Choroid plexus epithelial cell (primary cell): ENCODE data around the gene PRR5.

Source experiments
- DNase-seq: peaks from one replicate; pipeline ENCODE4 v3.0.0-alpha.2; 2010; ENCODE audit warnings: low read depth
- H3K4me3 ChIP-seq: 2 replicates; pipeline ENCODE4 v1.5.1; 2011; ENCODE audit warnings: low read depth, mild to moderate bottlenecking, control low read depth, low read length, moderate library complexity
- CTCF ChIP-seq: conservative IDR thresholded peaks from 2 replicates; pipeline ENCODE4 v1.5.1; 2011; ENCODE audit warnings: low read depth, mild to moderate bottlenecking, control low read depth, inconsistent platforms, low read length, moderate library complexity

Gene PRR5

GRCh38 chr22:44680058-44680457, 21.9 kb upstream of the PRR5 start:
- DNase-seq, result no peak
- no peak for TF ChIP-seq CTCF
- no peak overlapping the region for H3K4me3 ChIP-seq

- H3K4me3 ChIP-seq, result no peak overlapping the region
- no peak for DNase-seq
- TF ChIP-seq CTCF, result no peak
Observed at GRCh38 chr22:44680481-44680894, 21.5 kb upstream of the PRR5 start.

- DNase-seq, result no peak
- no peak for TF ChIP-seq CTCF
Observed at GRCh38 chr22:44682556-44683168, 19.3 kb upstream of the PRR5 start.

GRCh38 chr22:44683237-44683636, 18.8 kb upstream of the PRR5 start:
- no peak overlapping the region for H3K4me3 ChIP-seq
- TF ChIP-seq CTCF, result no peak
- no peak for DNase-seq

More at GRCh38 chr22:44682556-44683168, 19.3 kb upstream of the PRR5 start:
- no peak overlapping the region for H3K4me3 ChIP-seq

GRCh38 chr22:44683881-44684280, 18.1 kb upstream of the PRR5 start:
- TF ChIP-seq CTCF, result no peak
- DNase-seq, result no peak
- no peak overlapping the region for H3K4me3 ChIP-seq

- H3K4me3 ChIP-seq, result no peak overlapping the region
- peak; percentile 98 for TF ChIP-seq CTCF
- DNase-seq, result peak; percentile 93
Observed at GRCh38 chr22:44684506-44685383, 17.3 kb upstream of the PRR5 start.
